Occipital lobe (tissue), 2 donors: ENCODE results near the gene DDX20. TPM values are rescaled to one million over a fixed set of nuclear protein-coding genes. Genes with fewer than 3 reads are reported as not detected.
A peak's percentile ranks its signal among the peaks of the same experiment; 100 is the strongest.

Source experiments
- DNase-seq: peaks from one replicate; lab custom pipeline; 2025; lab: John Stamatoyannopoulos, UW
- total RNA-seq: library from RNA; depleted of rRNA; stranded (reverse); fragments of >200 nt; gene quantifications from one replicate; pipeline ENCODE4 v1.2.3, GENCODE V29; 2014

Gene DDX20
- total RNA-seq, 1 donor from 2014 or later = 22.6 TPM

DNA sequence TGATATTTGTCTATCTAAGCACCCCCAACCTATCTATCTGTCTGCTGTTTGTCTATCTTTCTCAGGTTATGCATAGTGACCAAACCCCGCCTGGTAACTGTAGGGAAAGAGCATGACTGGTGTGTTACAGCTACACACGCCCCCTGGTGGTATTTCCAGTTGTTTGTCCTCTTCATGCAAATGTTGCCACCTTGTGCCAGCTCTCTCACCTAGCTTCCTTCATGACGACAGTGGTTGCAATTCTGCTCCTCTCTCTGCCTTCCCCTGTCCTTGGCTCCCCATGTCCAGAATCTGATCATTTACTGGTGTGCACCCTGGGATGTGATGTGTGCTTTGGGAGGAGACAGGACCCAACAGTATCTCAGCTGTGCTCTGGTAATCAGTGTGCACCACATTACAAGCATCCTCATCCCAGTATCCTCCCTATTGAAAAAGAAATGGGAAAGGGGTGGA, 8.4 kb upstream of the DDX20 start:
- no peak for DNase-seq

- DNase-seq = no peak
Measured at GRCh38 chr1:111747947-111748346, 7.8 kb upstream of the DDX20 start.

- no peak for DNase-seq
Measured at GRCh38 chr1:111749628-111750027, 6.1 kb upstream of the DDX20 start.

- no peak for DNase-seq
Measured at GRCh38 chr1:111750856-111751255, 4.8 kb upstream of the DDX20 start.

GRCh38 chr1:111751906-111752575, 3.7 kb upstream of the DDX20 start:
- DNase-seq = no peak

DNA sequence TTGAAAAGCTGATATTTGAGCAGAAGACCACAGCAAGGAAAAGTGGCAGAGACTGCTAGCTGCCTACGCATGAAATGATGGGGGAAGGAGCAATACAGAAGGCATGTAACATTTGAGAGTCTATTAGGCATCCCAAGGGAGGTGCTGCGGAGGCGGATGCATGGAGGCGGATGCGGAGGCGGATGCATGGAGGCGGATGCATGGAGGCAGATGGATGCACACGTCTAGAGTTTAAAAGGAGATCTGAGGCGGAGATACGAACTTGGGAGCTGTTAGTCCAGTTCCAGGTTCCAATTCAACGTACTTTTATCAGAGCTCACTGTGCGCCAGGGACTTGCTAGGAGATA, 744 bp upstream of the DDX20 start:
- peak; percentile 47 for DNase-seq

DNA sequence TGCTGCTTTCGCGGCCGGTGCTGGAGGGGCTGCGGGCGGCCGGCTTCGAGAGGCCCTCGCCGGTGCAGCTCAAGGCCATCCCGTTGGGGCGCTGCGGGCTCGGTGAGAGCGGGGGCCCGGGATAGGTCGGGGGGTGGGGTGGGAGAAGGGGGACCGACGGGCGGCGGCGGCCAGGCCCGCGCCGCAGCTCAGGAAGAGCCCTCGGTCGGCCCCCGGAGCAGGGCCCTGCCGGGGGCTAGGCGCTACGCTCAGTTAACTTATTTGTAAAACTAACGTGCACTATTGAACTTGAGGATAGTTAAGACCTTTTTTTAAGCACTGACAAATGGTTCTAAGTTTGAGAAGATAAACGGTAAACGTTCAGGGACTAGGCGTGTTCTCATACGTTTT, 418 bp downstream of the DDX20 start:
- DNase-seq = no peak

DNA sequence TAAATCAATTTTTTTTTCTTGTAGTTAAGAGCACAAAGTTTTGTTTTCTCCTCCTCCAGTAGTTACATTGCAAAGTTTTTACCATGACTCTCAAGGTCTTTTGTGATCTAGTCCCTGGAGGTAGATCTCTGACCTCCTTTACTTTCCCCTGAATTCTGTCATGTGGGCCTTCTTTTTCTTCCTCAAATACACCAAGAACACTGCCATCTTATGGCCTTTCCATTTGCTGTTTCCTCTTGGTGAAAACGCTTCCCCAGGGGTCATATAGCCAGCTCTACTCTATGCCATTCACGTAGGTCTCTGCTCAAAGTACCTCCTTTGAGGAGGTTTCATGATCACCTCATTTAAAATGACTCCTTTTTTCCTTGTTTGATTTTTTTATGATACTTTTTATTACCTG, 2.7 kb downstream of the DDX20 start:
- DNase-seq = no peak

DNA sequence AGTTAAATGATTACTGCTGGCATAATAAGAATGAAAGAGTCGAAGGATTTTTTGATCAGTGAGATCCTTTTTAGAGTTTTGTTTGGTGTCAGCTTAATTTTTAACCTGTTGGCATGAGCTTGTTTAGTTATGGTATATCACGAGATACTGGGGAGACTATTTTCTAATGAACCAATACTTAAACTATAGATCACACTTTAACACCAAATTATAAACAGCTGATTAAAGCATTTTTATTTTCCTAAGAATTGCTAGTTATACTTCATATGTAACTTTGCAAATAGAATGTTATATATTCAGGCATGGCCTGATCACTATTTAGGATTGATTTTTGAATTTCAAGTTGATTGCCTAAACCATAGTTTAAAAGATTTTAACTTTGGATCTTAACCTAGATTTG, 6.0 kb downstream of the DDX20 start:
- no peak for DNase-seq

DNA sequence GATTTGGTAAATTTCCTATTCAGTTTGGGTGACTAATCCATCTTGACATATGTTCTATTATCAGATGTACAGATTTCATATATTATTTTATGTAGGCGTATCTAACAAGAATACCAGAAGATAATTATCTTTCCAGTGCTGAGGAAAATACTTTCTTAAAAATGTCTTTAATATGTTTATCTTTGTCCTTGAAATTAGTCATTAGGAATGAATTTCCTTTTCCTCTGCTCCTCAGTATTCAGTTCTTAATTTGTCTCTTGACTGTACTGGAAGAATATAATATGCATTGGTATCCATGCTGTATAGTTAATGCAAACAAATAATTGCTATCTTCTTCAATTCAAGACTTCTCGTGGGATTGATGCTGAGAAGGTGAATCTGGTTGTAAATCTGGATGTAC, 6.6 kb downstream of the DDX20 start:
- DNase-seq = no peak

DNA sequence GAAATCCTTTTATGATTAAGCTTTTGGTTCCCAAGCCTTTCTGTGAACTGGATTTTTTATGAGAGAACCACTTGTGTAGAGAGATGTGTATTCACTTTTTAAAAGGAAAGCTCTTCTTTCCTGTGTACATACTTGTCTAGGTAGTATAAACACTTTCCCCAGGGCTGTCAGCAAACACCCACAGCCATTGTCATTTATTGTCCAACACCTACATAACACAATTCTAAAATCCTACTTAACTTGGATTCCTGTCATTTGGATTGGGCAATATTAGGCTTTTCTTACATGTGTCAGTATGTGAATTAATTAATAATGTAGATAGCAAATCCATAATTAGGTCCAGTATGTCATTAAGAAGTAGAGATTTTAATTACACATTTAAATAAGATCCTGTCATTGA, 12.3 kb downstream of the DDX20 start:
- no peak for DNase-seq

- no peak for DNase-seq
Measured at GRCh38 chr1:111768625-111769024, 12.9 kb downstream of the DDX20 start.

- no peak for DNase-seq
Measured at GRCh38 chr1:111769517-111770146, 13.9 kb downstream of the DDX20 start.

DNA sequence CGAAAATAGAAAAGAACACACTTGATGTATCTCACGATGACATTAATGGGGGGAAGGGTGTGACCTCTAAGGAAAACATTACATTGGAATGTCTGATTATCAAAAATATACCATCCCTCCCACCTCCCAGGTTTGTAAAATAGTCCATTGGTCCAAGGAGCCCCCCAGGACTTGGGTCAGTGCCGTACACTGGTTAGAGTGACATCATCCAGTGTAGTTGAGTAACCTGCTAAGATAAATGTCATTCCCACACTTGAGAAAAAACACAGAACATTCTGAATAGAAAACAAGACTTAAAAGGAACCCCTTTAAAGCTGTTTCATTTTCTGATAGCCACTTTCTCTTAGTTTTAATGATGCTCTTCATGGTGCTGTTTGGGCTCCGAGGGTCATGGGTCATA, 15.2 kb downstream of the DDX20 start:
- DNase-seq = no peak

- DNase-seq = no peak
Measured at GRCh38 chr1:111775966-111776365, 20.3 kb downstream of the DDX20 start.

- no peak for DNase-seq
Measured at GRCh38 chr1:111776391-111776790, 20.7 kb downstream of the DDX20 start.

DNA sequence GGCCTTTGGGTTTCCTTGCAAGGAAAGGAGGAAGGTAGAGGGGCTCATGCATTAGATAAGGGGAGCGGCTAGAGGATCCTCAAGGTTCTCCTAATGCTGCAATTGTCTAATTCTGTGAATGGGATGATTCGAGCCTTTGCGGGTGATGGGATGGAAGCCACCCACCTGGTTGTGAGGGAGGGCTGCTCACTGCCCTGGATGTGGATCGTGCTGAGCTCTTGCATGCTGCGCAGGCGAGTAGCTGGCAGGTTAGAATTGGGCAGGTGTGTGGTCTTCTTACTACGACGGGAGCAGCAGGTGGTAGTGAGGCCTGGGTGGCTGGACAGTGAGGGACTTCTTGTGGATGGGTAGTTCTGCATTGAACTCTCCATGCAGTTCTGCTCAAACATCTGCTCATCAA, 21.2 kb downstream of the DDX20 start:
- DNase-seq = no peak

GRCh38 chr1:111777301-111777700, 21.6 kb downstream of the DDX20 start:
- no peak for DNase-seq

DNA sequence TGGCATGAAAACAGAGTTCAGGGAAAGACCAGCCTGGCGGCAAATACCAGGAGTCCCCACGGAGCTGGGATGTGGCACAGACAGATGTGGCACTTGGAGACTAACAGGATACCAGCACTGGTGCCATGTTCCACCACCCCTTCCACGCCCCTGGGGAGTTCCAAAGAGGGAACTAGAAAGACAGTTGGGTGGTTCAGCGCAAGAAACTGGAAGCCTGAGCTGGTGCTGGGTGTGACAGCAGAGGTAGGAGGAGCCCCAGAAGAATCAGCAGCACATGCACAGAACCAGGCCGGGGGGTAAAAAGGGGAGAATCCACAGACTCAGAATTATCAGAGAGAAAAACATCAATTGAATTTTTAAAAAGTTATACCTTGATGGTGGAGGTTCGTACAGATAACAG, 22.4 kb downstream of the DDX20 start:
- no peak for DNase-seq

DNA sequence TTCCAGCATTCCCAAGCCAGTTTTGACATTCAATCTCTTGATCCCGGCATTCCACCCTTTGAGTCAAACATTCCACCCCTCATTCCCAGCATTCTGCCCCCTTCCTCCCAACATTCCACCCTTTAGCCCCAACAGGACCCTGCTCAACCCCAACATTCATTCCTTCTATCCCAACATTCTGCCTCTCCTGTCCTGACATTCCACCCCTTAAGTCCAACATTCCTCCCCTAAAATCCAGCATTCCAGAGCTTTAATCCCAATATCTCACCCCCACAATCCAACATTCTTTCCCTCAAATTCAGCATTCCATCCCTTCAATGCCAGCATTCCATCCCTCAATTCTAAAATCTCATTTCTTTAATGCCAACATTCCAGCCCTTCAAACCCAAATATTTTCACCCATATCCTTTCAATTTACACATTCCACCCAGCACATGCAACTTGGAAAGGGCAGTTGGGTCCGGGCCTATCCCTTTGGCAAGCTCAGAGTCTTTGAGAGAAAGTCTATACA, 22.9 kb downstream of the DDX20 start:
- no peak for DNase-seq

- DNase-seq = no peak
Measured at GRCh38 chr1:111779546-111779945, 23.8 kb downstream of the DDX20 start.

GRCh38 chr1:111784273-111784901, 28.7 kb downstream of the DDX20 start:
- no peak for DNase-seq

DNA sequence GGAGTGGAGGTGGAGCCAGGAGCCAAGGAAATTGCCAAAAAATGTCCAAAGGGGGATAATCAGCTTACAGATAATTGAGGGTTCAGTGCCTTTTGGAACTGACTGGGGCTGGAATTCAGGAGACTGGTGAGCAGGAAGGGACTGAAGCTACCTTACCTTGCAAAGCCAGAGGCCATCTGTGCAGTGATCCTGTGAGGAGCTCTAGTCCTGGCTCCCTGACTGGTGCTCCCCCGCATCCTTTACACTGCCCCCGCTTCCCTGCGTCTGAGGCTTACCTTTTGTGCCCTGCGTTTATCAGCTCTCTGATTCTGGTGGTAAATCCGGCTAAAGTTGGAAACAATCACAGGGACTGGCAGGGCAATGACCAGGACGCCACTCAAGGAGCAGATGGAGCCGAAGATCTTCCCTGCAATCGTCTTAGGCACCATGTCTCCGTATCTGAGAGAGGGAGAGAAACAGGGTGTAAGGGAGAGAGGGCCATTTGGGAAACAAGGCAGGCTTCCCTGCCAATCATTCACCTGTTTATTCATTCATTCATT, 31.0 kb downstream of the DDX20 start:
- no peak for DNase-seq
